GM21717 (cell line): ENCODE measurements around the gene PYY.
"Not testable (repeated sequence)": the region's sequence is repeated elsewhere in the genome, so short reads cannot be mapped to it uniquely, and the experiment has no call there.

ENCODE experiments used
- ATAC-seq: cut with Tn5 transposase; IDR thresholded peaks from one replicate; pipeline ENCODE4 v1.9.1; 2021; ENCODE audit warnings: mild to moderate bottlenecking, moderate library complexity; ENCODE audit not compliant: unreplicated experiment

The PYY gene

DNA sequence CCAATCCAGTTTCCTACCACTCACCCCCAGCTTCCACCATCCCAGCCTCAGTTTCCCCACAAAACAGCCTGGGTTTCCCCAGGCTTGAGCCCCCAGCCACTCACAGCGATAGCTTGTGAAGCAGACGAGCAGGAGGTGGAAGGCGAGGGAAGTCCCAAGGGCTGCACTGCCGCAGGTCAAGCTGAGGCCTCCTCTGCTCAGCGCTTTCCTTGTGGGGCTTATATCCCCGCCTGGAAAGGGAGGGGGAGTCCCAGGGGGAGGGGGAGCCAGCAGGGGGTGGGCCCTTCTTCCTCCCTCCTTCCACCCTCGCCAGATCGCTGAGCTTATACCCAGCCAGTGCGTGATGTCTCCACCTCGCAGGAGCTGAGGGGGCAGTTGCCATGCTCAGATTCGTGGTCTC is at the start of gene PYY:
PYY (minus strand) TSS at position 195 of the 400 bp plus-strand sequence. CDS start 457 bp downstream, outside the sequence.
- no peak for ATAC-seq

GRCh38 chr17:44002141-44002848 is 48.6 kb upstream of the PYY start:
- no peak for ATAC-seq

DNA sequence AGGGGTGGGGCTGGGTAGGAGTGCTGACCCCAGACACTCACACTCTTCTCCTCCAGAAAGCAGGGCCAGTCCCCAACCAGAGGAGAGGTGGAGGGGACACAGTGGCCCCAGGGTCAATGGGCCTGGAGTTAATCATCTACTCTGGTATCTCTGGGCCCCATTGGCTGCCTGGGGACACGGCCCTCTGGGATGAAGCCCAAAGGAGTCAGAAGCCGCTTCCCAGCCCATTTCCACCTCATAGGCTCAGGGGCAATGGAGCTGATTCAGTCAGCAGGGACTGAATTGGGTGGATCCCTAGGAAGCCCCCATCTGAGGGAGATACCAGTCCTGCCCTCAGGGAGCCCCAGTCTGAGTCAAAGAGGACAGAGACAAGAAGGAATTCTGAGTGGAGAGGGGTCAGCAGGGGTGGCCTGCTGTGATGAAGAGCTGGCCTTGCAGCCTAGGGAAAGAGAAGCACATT is 47.8 kb upstream of the PYY start:
- ATAC-seq: no peak

DNA sequence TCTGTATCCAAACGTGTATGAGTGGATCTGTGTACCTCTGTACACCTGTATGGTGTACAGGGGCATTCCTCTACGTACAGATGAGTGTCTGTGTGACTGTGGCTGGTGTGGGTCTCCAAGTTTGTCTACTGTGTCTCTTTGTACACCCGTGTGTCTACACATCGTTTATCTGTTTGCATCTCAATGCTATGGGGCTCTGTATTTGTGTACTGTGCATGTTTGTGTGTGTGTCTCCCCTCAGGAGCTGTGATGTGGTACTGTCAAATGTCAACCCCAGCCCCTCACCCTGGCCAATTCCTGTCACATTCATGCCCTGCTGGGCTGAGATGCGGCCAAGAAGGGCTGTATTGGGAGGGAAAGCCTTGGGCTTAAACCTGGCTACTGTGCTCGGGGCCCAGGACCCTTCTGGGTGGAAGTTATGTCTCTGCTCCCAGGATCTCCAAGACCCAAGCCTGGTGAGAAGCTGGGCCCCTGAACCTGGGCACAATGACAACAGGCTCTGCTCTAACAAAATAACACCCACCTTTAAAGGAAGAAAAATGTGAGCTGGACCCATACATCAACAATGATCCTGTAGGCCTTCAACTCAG is 47.2 kb upstream of the PYY start:
- no peak for ATAC-seq

DNA sequence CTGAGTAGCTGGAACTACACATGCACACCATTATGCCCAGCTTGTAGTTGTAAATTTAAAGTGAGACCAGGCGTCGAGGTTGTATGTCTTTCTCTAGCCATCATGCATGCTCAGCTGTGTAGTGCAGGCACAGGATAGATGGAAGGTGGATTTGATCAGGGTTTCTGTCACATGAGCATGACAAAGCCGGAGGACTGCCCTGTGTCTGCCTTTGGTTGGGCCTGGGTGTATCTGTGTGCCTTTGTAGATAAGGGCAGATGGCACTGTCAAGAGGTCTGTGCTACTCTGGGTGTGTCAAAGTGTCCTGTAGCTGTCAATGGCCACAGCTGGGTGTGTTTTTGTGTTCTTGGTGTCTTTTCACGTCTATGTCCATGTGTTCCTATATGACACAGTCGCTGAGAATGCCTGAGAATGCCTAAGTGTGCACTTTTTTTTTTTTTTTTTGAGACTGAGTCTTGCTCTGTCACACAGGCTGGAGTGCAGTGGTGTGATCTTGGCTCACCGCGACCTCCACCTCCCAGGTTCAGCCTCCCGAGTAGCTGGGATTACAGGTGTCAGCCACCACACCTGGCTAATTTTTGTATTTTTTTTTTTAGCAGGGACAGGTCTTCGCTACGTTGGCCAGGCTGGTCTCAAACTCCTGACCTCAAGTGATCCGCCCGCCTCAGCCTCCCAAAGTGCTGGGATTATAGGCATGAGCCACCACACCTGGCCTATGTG is 46.6 kb upstream of the PYY start:
- ATAC-seq: no peak

GRCh38 chr17:43999024-43999423 is 45.3 kb upstream of the PYY start:
- ATAC-seq: no peak

DNA sequence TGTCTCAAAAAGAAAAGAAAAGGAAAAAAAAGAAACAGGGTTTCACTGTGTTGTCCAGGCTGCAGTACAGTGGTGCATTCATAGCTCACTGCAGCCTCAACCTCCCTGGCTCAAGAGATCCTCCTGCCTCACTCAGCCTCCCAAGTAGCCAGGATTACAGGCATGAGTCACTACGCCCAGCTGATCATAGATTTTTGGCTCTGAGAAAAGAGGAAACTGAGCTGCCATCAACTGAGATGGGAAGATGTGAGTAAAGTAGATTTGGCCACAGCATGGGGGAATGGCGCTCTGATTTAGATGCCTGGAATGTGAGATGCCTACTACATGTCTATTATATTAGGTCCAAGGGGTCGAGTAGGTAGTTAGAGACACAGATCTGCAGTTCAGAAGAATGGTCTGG is 44.8 kb upstream of the PYY start:
- ATAC-seq: no peak

- ATAC-seq: not testable (repeated sequence)
Observed at GRCh38 chr17:43997180-43997579, 43.4 kb upstream of the PYY start.

GRCh38 chr17:43995150-43995471 is 41.4 kb upstream of the PYY start:
- ATAC-seq: no peak

- ATAC-seq: no peak
Observed at GRCh38 chr17:43994272-43995149, 40.8 kb upstream of the PYY start.

GRCh38 chr17:43992641-43993040 is 38.9 kb upstream of the PYY start:
- ATAC-seq: no peak

DNA sequence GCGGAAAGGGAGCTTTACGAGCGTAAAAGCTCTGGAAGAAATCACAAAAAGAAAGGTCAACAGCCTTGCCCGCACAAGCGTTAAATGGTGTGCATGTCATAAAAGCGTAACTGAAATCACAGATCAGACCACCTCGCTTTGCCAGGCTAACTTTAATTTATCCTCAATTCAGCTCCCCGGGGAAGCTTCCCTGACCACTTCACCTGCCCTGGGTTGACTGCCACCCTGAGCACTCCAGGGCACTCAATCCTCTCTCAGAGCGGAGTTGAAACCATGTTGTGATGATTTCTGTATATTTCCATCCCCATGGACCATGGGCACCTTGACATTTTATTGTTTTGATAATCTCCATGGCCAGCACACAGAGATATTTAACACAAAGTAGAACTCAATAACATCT is 34.6 kb upstream of the PYY start:
- no peak for ATAC-seq

DNA sequence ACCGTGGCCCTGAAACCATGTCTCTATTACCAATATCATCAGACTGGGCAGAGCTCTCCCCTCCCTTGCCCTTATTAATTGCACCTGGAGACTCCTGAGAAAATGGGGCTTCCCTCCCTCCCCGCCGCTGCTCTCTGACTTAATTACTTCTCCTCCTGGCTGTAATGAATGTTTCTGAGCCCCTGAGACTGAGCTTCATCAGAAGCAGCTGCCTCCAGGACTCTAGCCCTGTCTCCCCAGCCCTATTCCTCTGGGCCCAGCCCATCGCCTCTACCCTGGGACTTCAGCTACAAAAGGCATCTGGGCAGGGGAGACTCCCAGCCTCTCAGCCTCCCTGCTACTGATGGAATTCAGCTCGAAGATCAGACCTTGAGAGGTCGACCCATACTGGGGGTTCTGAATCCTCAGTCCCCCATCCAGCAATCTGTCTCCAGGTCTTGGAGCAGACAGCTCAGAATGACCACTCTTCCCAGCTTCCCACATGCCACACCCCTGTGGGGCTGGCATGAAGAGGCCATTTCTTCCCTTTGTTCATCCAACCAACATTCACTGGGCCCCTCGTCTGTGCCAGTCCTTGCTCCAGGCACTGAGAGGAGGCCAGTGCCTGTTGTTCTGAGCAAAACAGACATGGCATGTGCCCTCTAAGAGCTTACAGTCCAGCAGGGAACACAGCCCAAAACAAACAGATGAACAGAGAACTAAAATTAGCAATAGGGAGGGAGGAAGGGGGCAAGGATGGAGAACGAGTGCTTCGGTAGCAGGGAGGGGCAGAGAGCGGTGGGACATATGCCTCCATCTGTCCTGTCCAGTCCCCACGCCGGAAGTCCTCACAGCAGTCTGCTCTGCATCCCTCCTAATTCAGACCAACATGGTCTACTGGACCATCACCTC is 33.6 kb upstream of the PYY start:
- no peak for ATAC-seq

DNA sequence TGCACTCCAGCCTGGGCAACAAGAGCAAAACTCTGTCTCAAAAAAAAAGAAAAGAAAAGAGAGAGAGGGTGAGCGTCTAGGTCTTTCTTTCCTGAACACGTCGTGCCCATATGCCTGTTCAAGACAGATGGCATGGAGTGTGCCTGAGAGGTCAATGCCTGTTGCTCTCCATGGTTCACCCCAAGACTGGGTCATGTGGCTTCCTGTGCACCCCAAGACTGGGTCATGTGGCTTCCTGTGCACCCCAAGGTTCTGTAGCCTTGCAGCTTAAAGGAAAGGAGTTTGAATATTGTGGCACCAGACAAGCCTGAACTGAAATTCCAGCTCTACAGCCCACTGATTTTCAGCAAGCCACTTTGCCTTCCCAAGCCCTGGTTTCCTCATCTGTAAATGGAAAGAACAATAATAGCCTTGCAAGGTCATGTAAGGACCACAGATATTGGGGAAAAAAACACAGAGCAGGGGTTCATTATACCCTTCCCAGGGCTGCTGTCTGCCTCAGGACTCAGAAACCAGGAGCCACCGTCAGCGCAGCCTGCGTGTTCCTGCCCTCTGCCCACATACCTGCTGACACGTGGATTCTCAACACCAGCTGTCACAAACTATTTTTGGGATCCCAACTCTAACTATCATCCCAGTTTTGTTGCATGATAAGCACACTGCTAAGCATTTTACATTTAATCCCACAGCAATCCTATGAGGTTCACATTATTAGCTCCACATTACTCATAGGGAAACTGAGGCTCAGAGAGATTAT is 32.7 kb upstream of the PYY start:
- no peak for ATAC-seq

GRCh38 chr17:43984521-43984920 is 30.8 kb upstream of the PYY start:
- no peak for ATAC-seq

DNA sequence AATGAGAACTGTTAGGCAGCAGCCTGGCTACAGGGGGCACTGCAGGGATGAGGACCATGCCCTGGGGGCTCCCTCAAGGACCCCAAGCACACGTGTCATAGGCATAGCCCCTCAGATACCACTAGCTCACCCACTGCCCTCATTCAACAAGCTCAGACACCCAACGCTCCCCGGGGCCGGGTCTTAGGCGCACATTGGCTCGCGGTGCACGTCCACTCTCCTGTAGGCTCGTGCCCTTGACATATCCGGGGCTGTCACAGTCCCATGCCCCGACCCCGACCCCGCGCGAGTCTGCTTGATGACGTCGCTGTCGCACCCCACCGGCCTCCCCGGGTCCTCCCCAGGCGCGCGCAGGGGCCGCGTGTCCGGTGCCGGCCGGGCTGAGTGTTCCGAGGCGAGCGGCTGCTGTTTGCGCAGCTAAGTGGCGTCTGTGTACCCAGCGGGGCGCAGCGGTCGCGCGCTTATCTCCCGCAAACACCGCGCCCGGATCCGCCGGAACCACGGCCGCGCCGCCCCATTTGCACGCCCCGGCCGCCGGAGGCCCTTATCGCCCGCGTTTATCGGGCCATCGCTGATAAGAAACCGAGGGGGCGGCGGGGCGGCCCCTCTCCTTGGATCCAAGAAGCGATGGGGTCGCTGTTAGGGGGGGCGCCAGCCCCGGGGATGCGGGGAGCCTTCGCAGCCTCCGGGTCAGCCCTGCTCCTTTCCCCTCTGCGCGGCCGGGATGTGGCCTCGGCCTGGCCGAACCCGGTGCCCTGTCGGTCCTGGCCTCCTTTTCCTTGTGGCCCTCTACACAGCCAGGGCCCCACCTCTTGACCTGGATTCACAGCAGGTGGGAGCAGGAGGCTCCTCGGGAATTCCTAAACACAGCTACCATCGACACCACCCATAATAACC is 30.0 kb upstream of the PYY start:
- ATAC-seq: no peak

- no peak for ATAC-seq
Observed at GRCh38 chr17:43983196-43983514, 29.4 kb upstream of the PYY start.

- no peak for ATAC-seq
Observed at GRCh38 chr17:43982171-43982570, 28.4 kb upstream of the PYY start.

DNA sequence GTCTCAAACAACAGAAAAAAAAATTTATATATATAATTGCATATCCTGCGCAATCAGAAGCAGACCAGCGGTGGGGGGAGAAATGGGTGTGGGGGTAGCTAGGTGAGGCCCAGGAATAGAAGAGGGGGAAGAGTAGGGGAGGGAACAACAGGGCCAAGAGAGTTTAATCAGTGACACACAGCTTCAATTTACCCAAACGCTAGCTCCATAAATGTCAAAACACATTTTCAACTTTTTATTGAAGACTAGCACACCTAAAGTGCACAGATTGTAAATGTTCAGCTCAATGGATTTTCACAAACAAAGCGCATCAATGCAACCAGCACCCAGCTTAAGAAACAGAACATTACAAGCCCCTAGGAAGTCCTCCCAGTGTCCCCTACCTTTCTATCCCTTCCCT is 25.9 kb upstream of the PYY start:
- ATAC-seq: no peak
